OCI-LY7 (cell line): Measurements from ENCODE around the gene MIPEP.

Experiments
- CTCF ChIP-seq: fragments of 200-600 bp; sonication (generic); conservative IDR thresholded peaks from 2 replicates; pipeline ENCODE4 v1.5.1; 2014; ENCODE audit warnings: mild to moderate bottlenecking, antibody characterized with exemption, low read length, moderate library complexity, mixed read lengths
- EZH2phosphoT487 ChIP-seq: fragments of 200-600 bp; sonication (generic); IDR thresholded peaks from 2 replicates; pipeline ENCODE4 v1.6.1; 2018; ENCODE audit warnings: low read depth, borderline replicate concordance, mild to moderate bottlenecking, mixed run types, antibody characterized with exemption, low read length, moderate library complexity, mixed read lengths

- no peak for TF ChIP-seq CTCF
- TF ChIP-seq EZH2phosphoT487 = no peak
Observed at GRCh38 chr13:23792680-23793079, 96.5 kb downstream of the MIPEP start.
